ENCODE results near the gene APP.

Gene APP

GRCh38 chr21:25901330-25901979 lies 269.1 kb downstream of the APP start:
- no peak for DNase-seq
- no peak for ATAC-seq
- H3K27ac Mint-ChIP-seq, result no peak overlapping the region

DNA sequence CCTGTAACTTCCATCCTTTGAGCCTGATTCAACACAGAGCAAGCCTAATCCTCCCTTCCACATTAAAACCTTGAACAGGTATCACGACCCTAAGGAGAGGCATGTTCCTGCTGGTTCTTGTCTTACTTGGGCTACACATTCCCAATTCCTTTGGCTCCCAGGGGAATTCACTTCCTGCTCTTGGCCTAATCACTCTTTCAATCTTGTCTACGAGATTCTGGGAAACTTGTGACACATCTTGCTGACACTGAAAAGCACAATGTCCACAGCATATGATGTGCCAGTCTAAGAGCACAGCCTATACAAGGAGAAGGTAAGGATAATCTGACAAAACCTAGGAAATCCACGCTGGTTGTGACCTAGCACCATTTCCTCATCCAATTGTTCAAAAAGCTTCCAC lies 271.9 kb downstream of the APP start:
- DNase-seq (no peak), ATAC-seq (no peak)
- Mint-ChIP-seq H3K27me3 (no peaks in the 10 kb centered on the region), H3K4me3 (no peak overlapping the region), H3K4me1 (peaks cover 5% of the 10 kb centered on the region), H3K27ac (no peak overlapping the region), H3K36me3 (ENCODE audit: low read depth) (peaks cover 8% of the 10 kb centered on the region), H3K9me3 (no peaks in the 10 kb centered on the region)

More at GRCh38 chr21:25901330-25901979, 269.1 kb downstream of the APP start:
- Mint-ChIP-seq H3K36me3 (ENCODE audit: low read depth) (no peaks in the 10 kb centered on the region), H3K27me3 (no peaks in the 10 kb centered on the region), H3K9me3 (no peaks in the 10 kb centered on the region), H3K4me1 (peaks cover 6% of the 10 kb centered on the region), H3K4me3 (no peak overlapping the region)

DNA sequence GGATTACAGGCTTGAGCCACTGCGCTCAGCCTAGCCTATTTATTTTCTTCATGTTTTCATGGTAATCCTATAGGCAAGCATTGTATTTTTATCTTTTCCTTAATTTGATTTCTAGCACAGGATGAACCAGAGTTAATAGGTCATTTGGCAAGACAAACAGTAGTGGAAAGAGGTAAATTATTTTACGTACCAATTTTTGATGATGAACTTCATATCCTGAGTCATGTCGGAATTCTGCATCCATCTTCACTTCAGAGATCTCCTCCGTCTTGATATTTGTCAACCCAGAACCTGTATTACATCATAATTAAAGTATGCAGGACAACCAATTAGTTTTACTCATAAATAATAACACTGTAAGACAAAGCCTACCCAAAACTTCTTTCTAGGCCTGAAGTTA lies 273.2 kb downstream of the APP start:
- Mint-ChIP-seq H3K27me3 (no peaks in the 10 kb centered on the region), H3K27ac (no peak overlapping the region), H3K9me3 (no peaks in the 10 kb centered on the region), H3K36me3 (ENCODE audit: low read depth) (peaks cover 8% of the 10 kb centered on the region), H3K4me3 (no peak overlapping the region), H3K4me1 (peaks cover 5% of the 10 kb centered on the region)
- no peak for DNase-seq
- no peak for ATAC-seq

- ATAC-seq (no peak), DNase-seq (no peak)
- Mint-ChIP-seq H3K27ac (no peak overlapping the region), H3K4me3 (no peak overlapping the region), H3K4me1 (peaks cover 5% of the 10 kb centered on the region), H3K36me3 (ENCODE audit: low read depth) (peaks cover 8% of the 10 kb centered on the region), H3K27me3 (no peaks in the 10 kb centered on the region), H3K9me3 (no peaks in the 10 kb centered on the region)
Measured at GRCh38 chr21:25896501-25897056, 274.0 kb downstream of the APP start.

DNA sequence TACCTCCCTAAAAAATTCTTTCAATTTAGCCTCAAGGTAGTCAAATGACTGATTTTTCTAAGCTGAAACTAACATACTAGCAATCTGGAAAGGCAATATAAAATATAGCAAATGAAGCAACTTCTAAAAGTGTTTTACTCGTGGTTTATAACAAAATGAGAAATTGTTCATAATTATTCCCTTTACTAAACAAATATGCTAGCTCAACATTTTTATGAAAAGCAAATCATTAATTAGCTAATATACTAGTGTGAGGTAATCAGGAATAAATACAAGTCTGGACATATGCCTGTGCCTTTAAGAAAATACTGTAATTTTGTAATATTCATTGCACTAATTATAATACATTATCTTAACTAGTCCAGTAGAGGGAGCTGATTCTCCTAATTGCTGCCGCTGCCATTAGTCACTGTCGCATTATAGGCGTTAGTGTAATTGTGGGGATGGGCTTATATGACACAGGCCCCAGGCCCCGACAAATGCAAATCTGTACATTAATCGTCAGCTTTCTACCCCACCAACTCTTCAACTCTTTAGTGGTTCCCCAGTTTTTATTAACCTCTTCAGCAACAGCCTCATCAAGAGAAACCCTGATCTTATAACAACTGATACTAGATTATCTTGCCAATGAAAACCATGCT lies 274.9 kb downstream of the APP start:
- Mint-ChIP-seq H3K9me3 (no peaks in the 10 kb centered on the region), H3K27ac (no peak overlapping the region), H3K27me3 (no peaks in the 10 kb centered on the region), H3K36me3 (ENCODE audit: low read depth) (peaks cover 13% of the 10 kb centered on the region), H3K4me1 (peaks cover 5% of the 10 kb centered on the region), H3K4me3 (no peak overlapping the region)
- DNase-seq (no peak), ATAC-seq (peak; percentile 59)

DNA sequence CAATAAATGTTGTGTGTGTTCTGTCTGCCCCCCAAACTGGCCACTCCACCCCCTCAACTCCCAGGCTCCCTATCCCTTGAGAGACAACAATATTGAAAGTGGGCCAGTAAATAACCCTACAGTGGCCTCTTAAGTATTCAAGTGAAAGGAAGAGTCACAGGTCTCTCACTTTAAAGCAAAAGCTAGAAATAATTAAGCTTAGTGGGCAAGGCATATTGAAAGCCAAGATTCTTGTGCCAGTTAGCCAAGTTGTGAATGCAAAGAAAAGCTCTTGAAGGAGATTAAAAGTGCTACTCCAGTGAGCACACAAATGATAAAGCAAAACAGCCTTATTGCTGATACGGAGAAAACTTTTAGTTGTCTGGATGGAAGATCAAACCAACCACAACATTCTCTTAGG lies 277.4 kb downstream of the APP start:
- Mint-ChIP-seq H3K4me1 (peaks cover 5% of the 10 kb centered on the region), H3K4me3 (no peak overlapping the region), H3K27me3 (no peaks in the 10 kb centered on the region), H3K9me3 (no peaks in the 10 kb centered on the region), H3K36me3 (ENCODE audit: low read depth) (peaks cover 14% of the 10 kb centered on the region), H3K27ac (no peak overlapping the region)
- DNase-seq (no peak), ATAC-seq (no peak)

GRCh38 chr21:25891596-25891995 lies 279.0 kb downstream of the APP start:
- ATAC-seq (no peak), DNase-seq (no peak)
- no peak overlapping the region for H3K27ac Mint-ChIP-seq
- H3K4me1 Mint-ChIP-seq, result peaks cover 4% of the 10 kb centered on the region
- no peak overlapping the region for H3K4me3 Mint-ChIP-seq
- peaks cover 16% of the 10 kb centered on the region for H3K36me3 Mint-ChIP-seq (ENCODE audit: low read depth)
- no peaks in the 10 kb centered on the region for H3K9me3 Mint-ChIP-seq
- no peaks in the 10 kb centered on the region for H3K27me3 Mint-ChIP-seq

GRCh38 chr21:25890001-25890400 lies 280.6 kb downstream of the APP start:
- H3K4me3 Mint-ChIP-seq, result no peak overlapping the region
- H3K9me3 Mint-ChIP-seq, result no peaks in the 10 kb centered on the region
- ATAC-seq, result no peak
- no peak overlapping the region for H3K27ac Mint-ChIP-seq
- peaks cover 17% of the 10 kb centered on the region for H3K36me3 Mint-ChIP-seq (ENCODE audit: low read depth)
- H3K4me1 Mint-ChIP-seq, result no peaks in the 10 kb centered on the region
- DNase-seq, result no peak
- no peaks in the 10 kb centered on the region for H3K27me3 Mint-ChIP-seq

DNA sequence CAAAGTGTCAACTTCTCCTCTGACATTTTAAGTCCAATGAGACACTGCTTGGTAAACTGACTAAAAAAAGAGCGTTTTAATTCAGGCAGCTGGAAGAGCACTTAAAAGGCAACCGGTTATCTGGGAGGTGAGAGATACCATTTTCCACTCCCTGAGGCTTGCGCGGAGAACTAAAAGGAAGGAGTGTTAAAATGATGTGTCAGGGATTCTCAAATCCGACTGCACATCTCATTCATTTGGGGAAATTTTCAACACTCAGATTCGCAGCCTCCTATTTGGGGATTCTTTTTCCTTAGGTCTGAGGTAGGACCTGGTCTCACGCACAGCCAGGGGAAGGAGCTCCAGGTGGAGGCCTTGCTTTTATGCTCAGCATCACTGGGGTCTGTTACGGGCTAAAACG lies 281.9 kb downstream of the APP start:
- H3K36me3 Mint-ChIP-seq (ENCODE audit: low read depth), result peaks cover 9% of the 10 kb centered on the region
- no peaks in the 10 kb centered on the region for H3K9me3 Mint-ChIP-seq
- H3K27ac Mint-ChIP-seq, result no peak overlapping the region
- H3K4me1 Mint-ChIP-seq, result no peaks in the 10 kb centered on the region
- H3K4me3 Mint-ChIP-seq, result no peak overlapping the region
- no peak for ATAC-seq
- no peak for DNase-seq
- no peaks in the 10 kb centered on the region for H3K27me3 Mint-ChIP-seq

- no peak overlapping the region for H3K27ac Mint-ChIP-seq
- ATAC-seq (no peak), DNase-seq (no peak)
- H3K9me3 Mint-ChIP-seq, result no peaks in the 10 kb centered on the region
- no peaks in the 10 kb centered on the region for H3K4me1 Mint-ChIP-seq
- peaks cover 9% of the 10 kb centered on the region for H3K36me3 Mint-ChIP-seq (ENCODE audit: low read depth)
- no peak overlapping the region for H3K4me3 Mint-ChIP-seq
- H3K27me3 Mint-ChIP-seq, result no peaks in the 10 kb centered on the region
Measured at GRCh38 chr21:25887646-25888306, 282.8 kb downstream of the APP start.

DNA sequence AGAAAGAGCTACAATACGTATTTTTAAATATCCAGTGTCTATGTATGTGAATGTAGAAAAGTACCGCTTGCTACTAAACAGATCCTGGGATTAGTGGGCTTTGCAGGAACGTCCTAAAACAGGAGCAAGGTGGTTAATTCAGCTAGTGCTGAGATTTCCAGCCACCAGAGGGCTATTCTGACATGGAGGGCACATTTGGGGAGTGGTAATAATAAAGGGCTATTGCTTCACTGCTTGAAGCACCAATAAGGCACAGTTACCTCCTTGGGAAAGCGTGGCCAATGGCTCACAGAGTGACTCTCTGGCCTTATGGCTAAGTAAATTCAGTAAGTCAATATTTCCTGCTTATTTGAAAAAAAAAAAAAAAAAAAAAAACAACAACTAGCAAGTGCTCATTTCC lies 283.4 kb downstream of the APP start:
- Mint-ChIP-seq H3K9me3 (no peaks in the 10 kb centered on the region), H3K4me1 (no peaks in the 10 kb centered on the region), H3K27me3 (no peaks in the 10 kb centered on the region), H3K27ac (no peak overlapping the region), H3K36me3 (ENCODE audit: low read depth) (peaks cover 9% of the 10 kb centered on the region), H3K4me3 (no peak overlapping the region)
- ATAC-seq (no peak), DNase-seq (no peak)

- ATAC-seq (no peak), DNase-seq (no peak)
- Mint-ChIP-seq H3K36me3 (ENCODE audit: low read depth) (peaks cover 6% of the 10 kb centered on the region), H3K9me3 (no peaks in the 10 kb centered on the region), H3K4me1 (no peaks in the 10 kb centered on the region), H3K4me3 (no peak overlapping the region), H3K27me3 (no peaks in the 10 kb centered on the region), H3K27ac (no peak overlapping the region)
Measured at GRCh38 chr21:25885880-25886279, 284.7 kb downstream of the APP start.

GRCh38 chr21:25885405-25885804 lies 285.2 kb downstream of the APP start:
- no peaks in the 10 kb centered on the region for H3K9me3 Mint-ChIP-seq
- no peak overlapping the region for H3K4me3 Mint-ChIP-seq
- H3K27me3 Mint-ChIP-seq, result no peaks in the 10 kb centered on the region
- ATAC-seq (no peak), DNase-seq (no peak)
- no peak overlapping the region for H3K27ac Mint-ChIP-seq
- no peaks in the 10 kb centered on the region for H3K4me1 Mint-ChIP-seq
- H3K36me3 Mint-ChIP-seq (ENCODE audit: low read depth), result peaks cover 3% of the 10 kb centered on the region

GRCh38 chr21:25884311-25884710 lies 286.3 kb downstream of the APP start:
- peaks cover 3% of the 10 kb centered on the region for H3K36me3 Mint-ChIP-seq (ENCODE audit: low read depth)
- H3K4me3 Mint-ChIP-seq, result no peak overlapping the region

More at GRCh38 chr21:25884311-25884710, 286.3 kb downstream of the APP start:
- DNase-seq, result no peak
- H3K9me3 Mint-ChIP-seq, result no peaks in the 10 kb centered on the region
- no peaks in the 10 kb centered on the region for H3K4me1 Mint-ChIP-seq
- no peak for ATAC-seq
- no peaks in the 10 kb centered on the region for H3K27me3 Mint-ChIP-seq
- no peak overlapping the region for H3K27ac Mint-ChIP-seq
